A673 (cell line): ENCODE measurements around the gene AATF. TPM values are rescaled to one million over a fixed set of nuclear protein-coding genes. Genes with fewer than 3 reads are reported as not detected.

ENCODE experiments used
- BruUV-seq: library from RNA; stranded (reverse); fragments of 400-500 nt; replicated peaks from 2 replicates; lab custom pipeline; 2021; lab: Mats Ljungman, UMichigan
- CTCF ChIA-PET: fragments of 300-600 bp; sonication (Branson Sonifier 250); formaldehyde crosslinking; loops from one replicate; lab custom pipeline; 2022; ENCODE audit warnings: antibody characterized with exemption; lab: Charles Lee
- POLR2A ChIA-PET: fragments of 300-600 bp; sonication (Branson Sonifier 250); formaldehyde crosslinking; loops from one replicate; lab custom pipeline; 2022; ENCODE audit warnings: antibody characterized with exemption; ENCODE audit not compliant: low non-redundant PET; lab: Charles Lee
- DNase-seq: peaks from one replicate; pipeline ENCODE4 v3.0.0-alpha.2; 2015; ENCODE audit warnings: low spot score
- H3K27ac ChIP-seq: fragments of 200-600 bp; sonication (generic); 2 replicates; pipeline ENCODE4 v1.5.1; 2016; ENCODE audit warnings: mixed run types, low read depth, mild to moderate bottlenecking, mixed read lengths, antibody characterized with exemption, low read length; ENCODE audit not compliant: poor library complexity, severe bottlenecking
- H3K27me3 ChIP-seq: fragments of 200-600 bp; sonication (generic); replicated peaks from 2 replicates; pipeline ENCODE4 v1.6.1; 2017; ENCODE audit warnings: mixed run types, low read depth, mild to moderate bottlenecking, mixed read lengths, antibody characterized with exemption, low read length; ENCODE audit not compliant: insufficient read depth, poor library complexity
- H3K36me3 ChIP-seq: fragments of 200-600 bp; sonication (generic); 2 replicates; pipeline ENCODE4 v1.6.1; 2016; ENCODE audit warnings: mixed run types, mild to moderate bottlenecking, mixed read lengths, antibody characterized with exemption, low read length; ENCODE audit not compliant: insufficient read depth, poor library complexity, severe bottlenecking
- H3K4me1 ChIP-seq: fragments of 200-600 bp; sonication (generic); 2 replicates; pipeline ENCODE4 v1.6.1; 2017; ENCODE audit warnings: mixed run types, mild to moderate bottlenecking, mixed read lengths, antibody characterized with exemption, low read length; ENCODE audit not compliant: insufficient read depth, poor library complexity, severe bottlenecking
- H3K4me3 ChIP-seq: fragments of 200-600 bp; sonication (generic); 2 replicates; pipeline ENCODE4 v1.5.1; 2016; ENCODE audit warnings: low read depth, mixed run types, mild to moderate bottlenecking, mixed read lengths, low read length; ENCODE audit not compliant: poor library complexity, severe bottlenecking
- H3K9me3 ChIP-seq: fragments of 200-600 bp; sonication (generic); 2 replicates; pipeline ENCODE4 v1.6.1; 2016; ENCODE audit warnings: mixed run types, low read depth, mild to moderate bottlenecking, mixed read lengths, antibody characterized with exemption, low read length; ENCODE audit not compliant: poor library complexity, severe bottlenecking
- CTCF ChIP-seq: fragments of 300-800, 200-600 bp; sonication (generic); conservative IDR thresholded peaks from 2 replicates; pipeline ENCODE4 v1.5.1; 2017; ENCODE audit warnings: low read depth, mild to moderate bottlenecking, antibody characterized with exemption, low read length, moderate library complexity, mixed read lengths
- EZH2 ChIP-seq: fragments of 200-600 bp; sonication (generic); IDR thresholded peaks from 2 replicates; pipeline ENCODE4 v1.6.1; 2017; ENCODE audit warnings: borderline replicate concordance, low read depth, mild to moderate bottlenecking, mixed read lengths, antibody characterized with exemption, low read length; ENCODE audit not compliant: poor library complexity, severe bottlenecking
- intact Hi-C: fragments of 100-400 bp; cut with micrococcal nuclease; formaldehyde crosslinking; loops from one replicate; pipeline ENCODE4 v1.10.0; 2022; ENCODE audit not compliant: unreplicated experiment
- total RNA-seq: library from RNA; stranded (reverse); gene quantifications from 2 replicates; pipeline ENCODE4 v1.2.3, GENCODE V29; 2021

Gene AATF
- total RNA-seq, 1 experiment from 2014 or later = 51.3 TPM

- ChIA-PET CTCF (no interaction called here), POLR2A (no interaction called here)
- no peak for DNase-seq
- intact Hi-C loops = no loop called here
- Histone ChIP-seq H3K36me3 (peaks cover 14% of the 10 kb centered on the region), H3K27me3 (no peaks in the 10 kb centered on the region), H3K4me3 (no peak overlapping the region), H3K4me1 (no peaks in the 10 kb centered on the region), H3K9me3 (no peaks in the 10 kb centered on the region), H3K27ac (no peak overlapping the region)
- no TSS peak for BruUV-seq
- TF ChIP-seq CTCF = no peak
- no peak for TF ChIP-seq EZH2
Observed at GRCh38 chr17:37092701-37093100, 143.9 kb downstream of the AATF start.

- ChIA-PET CTCF (no interaction called here), POLR2A (no interaction called here)
- Histone ChIP-seq H3K27ac (no peak overlapping the region), H3K36me3 (peaks cover 14% of the 10 kb centered on the region), H3K9me3 (no peaks in the 10 kb centered on the region), H3K27me3 (no peaks in the 10 kb centered on the region), H3K4me3 (no peak overlapping the region), H3K4me1 (no peaks in the 10 kb centered on the region)
- DNase-seq = no peak
- BruUV-seq = no TSS peak
- TF ChIP-seq EZH2 = no peak
- no peak for TF ChIP-seq CTCF
- intact Hi-C loops = no loop called here
Observed at GRCh38 chr17:37094391-37094790, 145.6 kb downstream of the AATF start.

- no TSS peak for BruUV-seq
- Histone ChIP-seq H3K36me3 (peaks cover 14% of the 10 kb centered on the region), H3K9me3 (no peaks in the 10 kb centered on the region), H3K27ac (no peak overlapping the region), H3K27me3 (no peaks in the 10 kb centered on the region), H3K4me1 (no peaks in the 10 kb centered on the region), H3K4me3 (no peak overlapping the region)
- ChIA-PET CTCF (no interaction called here), POLR2A (no interaction called here)
- no peak for DNase-seq
- TF ChIP-seq CTCF (no peak), EZH2 (no peak)
- intact Hi-C loops = no loop called here
Observed at GRCh38 chr17:37096071-37096470, 147.3 kb downstream of the AATF start.
